Nephron progenitor cell (in vitro differentiated cells): ENCODE data around the gene KLHL33.

Experiments used
- DNase-seq: peaks from one replicate; pipeline ENCODE4 v3.0.0; 2021
- H3K27ac Mint-ChIP-seq: 2 replicates; pipeline ENCODE4 v1.8.0; 2021; ENCODE audit warnings: mild to moderate bottlenecking, moderate library complexity, mixed read lengths
- H3K27me3 Mint-ChIP-seq: 2 replicates; pipeline ENCODE4 v1.8.0; 2021; ENCODE audit warnings: mild to moderate bottlenecking, low read depth, mixed read lengths; ENCODE audit not compliant: poor library complexity
- H3K36me3 Mint-ChIP-seq: 2 replicates; pipeline ENCODE4 v1.8.0; 2021; ENCODE audit warnings: low read depth, mixed read lengths
- H3K4me1 Mint-ChIP-seq: 2 replicates; pipeline ENCODE4 v1.8.0; 2021; ENCODE audit warnings: mixed read lengths
- H3K4me3 Mint-ChIP-seq: 2 replicates; pipeline ENCODE4 v1.8.0; 2021; ENCODE audit warnings: mild to moderate bottlenecking, moderate library complexity, mixed read lengths
- H3K9me3 Mint-ChIP-seq: 2 replicates; pipeline ENCODE4 v1.8.0; 2021; ENCODE audit warnings: mild to moderate bottlenecking, moderate library complexity, mixed read lengths
- TF ChIP-seq, protein P1 (sequence below): fragments of 200-600 bp; sonication (generic); IDR thresholded peaks from 2 replicates; pipeline ENCODE4 v1.5.0; 2021; ENCODE audit warnings: antibody characterized with exemption

Gene KLHL33

DNA sequence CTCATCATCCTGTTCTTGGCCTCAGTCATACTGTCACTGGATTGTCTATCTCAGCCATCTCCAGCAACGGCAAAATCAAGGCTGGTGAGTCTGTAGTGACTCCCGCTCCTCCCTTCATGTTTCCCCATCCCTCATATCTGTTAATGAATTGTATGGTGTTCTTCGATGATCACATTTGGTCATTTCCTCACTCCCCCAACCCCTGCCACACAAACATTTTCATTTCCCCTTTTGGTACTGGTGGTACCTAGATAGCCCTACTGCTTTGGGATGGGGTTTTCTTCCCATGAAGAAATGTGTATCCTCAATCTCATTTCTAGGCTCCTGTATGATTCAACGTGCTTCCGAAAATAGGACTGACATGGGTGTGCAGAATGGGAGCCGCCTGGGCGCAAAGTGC, 2.7 kb upstream of the KLHL33 start:
- H3K9me3 Mint-ChIP-seq = peaks cover 6% of the 10 kb centered on the region
- peaks cover 15% of the 10 kb centered on the region for H3K4me1 Mint-ChIP-seq
- H3K27ac Mint-ChIP-seq = no peak overlapping the region
- H3K4me3 Mint-ChIP-seq = no peak overlapping the region
- DNase-seq = no peak
- peaks cover 28% of the 10 kb centered on the region for H3K27me3 Mint-ChIP-seq
- TF ChIP-seq, protein P1, sequence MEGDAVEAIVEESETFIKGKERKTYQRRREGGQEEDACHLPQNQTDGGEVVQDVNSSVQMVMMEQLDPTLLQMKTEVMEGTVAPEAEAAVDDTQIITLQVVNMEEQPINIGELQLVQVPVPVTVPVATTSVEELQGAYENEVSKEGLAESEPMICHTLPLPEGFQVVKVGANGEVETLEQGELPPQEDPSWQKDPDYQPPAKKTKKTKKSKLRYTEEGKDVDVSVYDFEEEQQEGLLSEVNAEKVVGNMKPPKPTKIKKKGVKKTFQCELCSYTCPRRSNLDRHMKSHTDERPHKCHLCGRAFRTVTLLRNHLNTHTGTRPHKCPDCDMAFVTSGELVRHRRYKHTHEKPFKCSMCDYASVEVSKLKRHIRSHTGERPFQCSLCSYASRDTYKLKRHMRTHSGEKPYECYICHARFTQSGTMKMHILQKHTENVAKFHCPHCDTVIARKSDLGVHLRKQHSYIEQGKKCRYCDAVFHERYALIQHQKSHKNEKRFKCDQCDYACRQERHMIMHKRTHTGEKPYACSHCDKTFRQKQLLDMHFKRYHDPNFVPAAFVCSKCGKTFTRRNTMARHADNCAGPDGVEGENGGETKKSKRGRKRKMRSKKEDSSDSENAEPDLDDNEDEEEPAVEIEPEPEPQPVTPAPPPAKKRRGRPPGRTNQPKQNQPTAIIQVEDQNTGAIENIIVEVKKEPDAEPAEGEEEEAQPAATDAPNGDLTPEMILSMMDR = no peak
- H3K36me3 Mint-ChIP-seq = peaks cover 15% of the 10 kb centered on the region

DNA sequence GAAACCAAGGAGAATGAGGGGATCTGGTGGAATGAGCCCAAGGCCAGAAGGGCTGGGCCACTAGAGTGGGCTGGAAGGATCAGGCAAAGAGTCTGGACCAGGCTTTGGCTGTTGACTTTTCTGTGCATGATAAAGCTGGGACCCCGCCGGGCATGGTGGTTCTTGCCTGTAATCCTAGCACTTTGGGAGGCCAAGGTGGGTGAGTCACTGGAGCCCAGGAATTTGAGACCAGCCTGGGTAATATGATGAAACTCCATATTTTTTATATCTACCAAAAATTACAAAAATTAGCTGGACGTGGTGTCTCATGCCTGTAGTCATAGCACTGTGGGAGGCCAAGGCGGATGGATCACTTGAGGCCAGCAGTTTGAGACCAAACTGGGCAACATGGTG, 393 bp upstream of the KLHL33 start:
- TF ChIP-seq, protein P1 = no peak
- peaks cover 15% of the 10 kb centered on the region for H3K4me1 Mint-ChIP-seq
- no peak for DNase-seq
- H3K36me3 Mint-ChIP-seq = no peaks in the 10 kb centered on the region
- H3K27ac Mint-ChIP-seq = no peak overlapping the region
- no peak overlapping the region for H3K4me3 Mint-ChIP-seq
- no peaks in the 10 kb centered on the region for H3K9me3 Mint-ChIP-seq
- H3K27me3 Mint-ChIP-seq = peaks cover 28% of the 10 kb centered on the region

DNA sequence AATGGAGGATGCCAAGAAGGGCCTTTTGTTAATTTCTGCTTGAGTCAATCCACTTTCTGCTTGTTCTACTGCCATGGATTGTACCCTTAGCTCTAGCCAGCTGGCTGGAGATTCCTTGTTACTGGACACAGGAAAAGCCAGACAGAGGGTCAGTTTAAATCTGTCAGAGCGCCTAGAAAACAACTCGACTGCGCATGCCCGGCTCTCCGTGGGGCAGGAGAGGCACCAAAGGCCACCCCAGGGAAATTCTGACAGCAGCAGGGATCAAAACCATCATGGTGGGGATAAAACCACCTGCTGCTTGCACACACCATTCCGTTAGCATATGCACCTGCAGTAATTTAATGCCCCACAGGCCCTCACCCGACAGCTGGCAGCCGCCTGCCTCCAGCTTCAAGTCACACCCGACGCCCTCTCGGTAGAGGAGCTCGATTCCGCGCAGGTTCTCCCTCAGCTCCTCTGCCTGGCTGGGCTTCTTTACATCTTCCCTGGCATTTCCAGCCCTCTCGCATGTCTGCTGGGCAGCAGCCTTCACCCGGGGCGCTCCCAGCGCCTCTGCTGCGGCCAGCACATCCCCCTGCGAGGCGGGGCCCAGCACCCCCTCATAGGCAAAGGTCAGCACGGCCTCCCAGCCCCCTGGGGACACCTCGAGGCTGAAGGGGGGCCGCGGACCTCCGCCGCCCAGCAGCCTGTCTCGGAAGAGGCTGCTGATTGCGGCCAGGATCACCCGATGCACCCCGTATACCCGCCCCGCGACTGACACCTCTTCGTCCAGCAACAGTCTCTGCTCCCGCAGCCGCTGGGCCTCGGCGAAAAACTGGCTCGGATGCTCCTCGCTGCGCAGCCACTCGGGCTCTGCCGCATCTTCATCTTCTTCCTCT, 1.0 kb downstream of the KLHL33 start:
- peaks cover 25% of the 10 kb centered on the region for H3K27me3 Mint-ChIP-seq
- TF ChIP-seq, protein P1 = no peak
- H3K36me3 Mint-ChIP-seq = no peaks in the 10 kb centered on the region
- DNase-seq = no peak
- no peaks in the 10 kb centered on the region for H3K9me3 Mint-ChIP-seq
- H3K27ac Mint-ChIP-seq = no peak overlapping the region
- H3K4me3 Mint-ChIP-seq = peak overlapping the region; percentile 68
- peaks cover 7% of the 10 kb centered on the region for H3K4me1 Mint-ChIP-seq

DNA sequence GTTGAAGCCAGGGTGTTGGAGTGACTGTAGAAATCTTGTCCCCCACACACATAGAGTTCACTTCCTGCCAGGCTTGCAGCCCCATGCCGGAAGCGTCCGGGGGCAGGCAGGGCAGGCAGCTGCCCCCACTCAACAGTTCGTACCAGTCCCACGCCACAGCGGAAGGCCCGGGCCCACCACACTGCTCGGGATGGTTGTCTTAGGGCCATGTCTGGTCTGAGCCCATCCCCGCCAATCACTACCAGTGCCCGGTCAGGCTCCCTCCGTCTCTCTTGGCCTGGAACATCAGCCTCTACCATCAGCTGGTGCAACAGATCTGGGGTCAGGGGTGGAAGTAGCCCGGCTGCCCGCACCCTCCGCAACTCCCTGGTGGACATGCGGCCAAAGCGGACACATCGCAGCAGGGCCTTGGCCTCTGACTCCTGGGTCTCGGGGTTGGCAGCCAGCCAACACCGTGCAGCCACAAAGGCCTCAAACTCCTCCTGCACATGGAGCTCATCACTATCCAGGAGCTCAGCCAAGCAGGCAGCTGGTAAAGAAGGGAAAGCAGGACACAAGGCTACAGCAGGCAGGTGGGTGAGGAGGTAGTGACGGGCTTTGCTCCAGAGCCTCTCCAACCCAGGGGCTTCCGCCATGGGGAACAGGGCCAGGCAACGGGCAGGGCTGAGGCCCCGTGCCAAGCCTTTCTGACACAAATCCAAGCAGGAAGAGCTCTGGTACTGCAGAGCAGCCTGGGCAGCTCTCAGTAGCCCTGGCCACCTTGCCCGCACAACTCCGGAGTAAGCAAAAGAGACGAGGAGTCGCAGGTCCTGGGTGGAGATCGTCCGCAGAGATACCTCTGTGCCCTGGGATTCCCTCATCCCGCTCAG, 5.9 kb downstream of the KLHL33 start:
- H3K36me3 Mint-ChIP-seq = no peaks in the 10 kb centered on the region
- no peaks in the 10 kb centered on the region for H3K9me3 Mint-ChIP-seq

DNA sequence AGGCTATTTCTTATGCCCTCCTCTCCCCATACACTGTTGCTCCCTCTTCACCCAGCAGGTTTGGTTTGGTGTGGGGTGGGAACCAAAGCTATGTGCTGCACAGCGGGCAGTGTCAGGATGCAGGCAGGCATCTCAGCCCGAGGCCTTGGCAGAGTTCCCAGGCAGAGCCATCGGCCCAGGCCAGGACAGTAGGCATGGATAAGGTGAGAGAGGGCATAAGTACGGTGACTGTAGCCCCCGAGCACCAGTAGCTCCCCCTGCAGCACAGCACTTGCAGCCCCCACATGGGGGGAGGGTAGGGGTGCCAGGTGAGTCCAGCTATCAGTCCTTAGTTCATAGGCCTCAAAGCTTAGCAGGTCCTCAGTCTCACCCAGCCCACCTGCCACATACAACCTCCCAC, 7.2 kb downstream of the KLHL33 start:
- DNase-seq = no peak
- Mint-ChIP-seq H3K27ac (no peak overlapping the region), H3K9me3 (no peaks in the 10 kb centered on the region), H3K4me1 (peaks cover 14% of the 10 kb centered on the region), H3K27me3 (peaks cover 4% of the 10 kb centered on the region), H3K4me3 (no peak overlapping the region), H3K36me3 (no peaks in the 10 kb centered on the region)
- TF ChIP-seq, protein P1 = no peak

More for the DNA sequence above, 5.9 kb downstream of the KLHL33 start:
- Mint-ChIP-seq H3K4me1 (peaks cover 14% of the 10 kb centered on the region), H3K4me3 (no peak overlapping the region), H3K27me3 (no peaks in the 10 kb centered on the region), H3K27ac (no peak overlapping the region)
- TF ChIP-seq, protein P1 = no peak
- DNase-seq = no peak
